Smooth muscle cell (in vitro differentiated cells): Measurements from ENCODE around the gene SLC41A3. TPM values are rescaled to one million over a fixed set of nuclear protein-coding genes. Genes with fewer than 3 reads are reported as not detected.

ENCODE experiments used
- DNase-seq: peaks from one replicate; lab custom pipeline; 2025; ENCODE audit not compliant: unreplicated experiment; lab: John Stamatoyannopoulos, UW
- H2AFZ ChIP-seq: fragments of 200-600 bp; sonication (generic); 2 replicates; pipeline ENCODE4 v1.6.0; 2016; ENCODE audit warnings: antibody characterized with exemption, low read depth, mild to moderate bottlenecking
- H3F3A ChIP-seq: fragments of 200-600 bp; sonication (generic); 2 replicates; pipeline ENCODE4 v1.6.0; 2017; ENCODE audit warnings: antibody characterized with exemption, low read depth
- H3K27ac ChIP-seq: fragments of 200-600 bp; sonication (generic); 2 replicates; pipeline ENCODE4 v1.5.1; 2016; ENCODE audit warnings: low read depth, mild to moderate bottlenecking
- H3K27me3 ChIP-seq: fragments of 200-600 bp; sonication (generic); 2 replicates; pipeline ENCODE4 v1.6.1; 2016; ENCODE audit warnings: low read depth, mild to moderate bottlenecking
- H3K36me3 ChIP-seq: fragments of 200-600 bp; sonication (generic); 2 replicates; pipeline ENCODE4 v1.5.1; 2016; ENCODE audit warnings: low read depth
- H3K4me1 ChIP-seq: fragments of 200-600 bp; sonication (generic); 2 replicates; pipeline ENCODE4 v1.5.1; 2016; ENCODE audit warnings: low read depth
- H3K4me2 ChIP-seq: fragments of 200-600 bp; sonication (generic); 2 replicates; pipeline ENCODE4 v1.6.0; 2016; ENCODE audit warnings: mild to moderate bottlenecking
- H3K4me3 ChIP-seq: fragments of 200-600 bp; sonication (generic); 2 replicates; pipeline ENCODE4 v1.5.1; 2016; ENCODE audit warnings: mild to moderate bottlenecking
- H3K79me2 ChIP-seq: fragments of 200-600 bp; sonication (generic); 2 replicates; pipeline ENCODE4 v1.6.0; 2016; ENCODE audit warnings: low read depth, mild to moderate bottlenecking
- H3K9ac ChIP-seq: fragments of 200-600 bp; sonication (generic); 2 replicates; pipeline ENCODE4 v1.6.0; 2016; ENCODE audit warnings: low read depth
- H3K9me3 ChIP-seq: fragments of 200-600 bp; sonication (generic); replicated peaks from 2 replicates; pipeline ENCODE4 v1.5.1; 2016; ENCODE audit warnings: low read depth
- H4K20me1 ChIP-seq: fragments of 200-600 bp; sonication (generic); 2 replicates; pipeline ENCODE4 v1.6.0; 2016; ENCODE audit warnings: low read depth
- CTCF ChIP-seq: fragments of 200-600 bp; sonication (generic); IDR thresholded peaks from 2 replicates; pipeline ENCODE4 v1.5.1; 2017; ENCODE audit warnings: borderline replicate concordance, mild to moderate bottlenecking, antibody characterized with exemption; ENCODE audit not compliant: insufficient read depth, poor library complexity, severe bottlenecking
- WGBS: methylation state at CpG from one replicate; pipeline ENCODE4 v1.1.7; 2016; ENCODE audit warnings: low lambda C conversion rate; 5-methylcytosine and 5-hydroxymethylcytosine counted together
- polyA plus RNA-seq: library from polyadenylated mRNA; unstranded; fragments of >200 nt; fragmentation: Nextera tagmentation; extraction: Ambion mirVana; gene quantifications from 2 replicates; pipeline ENCODE4 v1.2.1, GENCODE V29; 2016
- total RNA-seq: library from RNA; depleted of rRNA; stranded (reverse); fragments of >200 nt; gene quantifications from 2 replicates; pipeline ENCODE4 v1.2.3, GENCODE V29; 2014

The SLC41A3 gene
- total and polyA plus RNA-seq, 2 experiments from 2014 or later = 20.7 to 23.9 TPM

- no peak overlapping the region for H3K4me3 ChIP-seq
- H3F3A ChIP-seq = no peaks in the 10 kb centered on the region
- H3K27ac ChIP-seq = no peak overlapping the region
- H3K79me2 ChIP-seq = no peaks in the 10 kb centered on the region
- no peak overlapping the region for H3K9ac ChIP-seq
- peaks cover 6% of the 10 kb centered on the region for H3K9me3 ChIP-seq
- H4K20me1 ChIP-seq = no peaks in the 10 kb centered on the region
- WGBS = 77% methylated on average over 4 of the region's 4 CpGs
- no peak for TF ChIP-seq CTCF
- no peak overlapping the region for H2AFZ ChIP-seq
- H3K4me1 ChIP-seq = peaks cover 5% of the 10 kb centered on the region
- H3K27me3 ChIP-seq = no peaks in the 10 kb centered on the region
- DNase-seq = no peak
- H3K4me2 ChIP-seq = no peak overlapping the region
- peaks cover under 1% of the 10 kb centered on the region for H3K36me3 ChIP-seq
Observed at GRCh38 chr3:126078866-126079265, 5.1 kb downstream of the SLC41A3 start.

- H3K9me3 ChIP-seq = peaks cover 6% of the 10 kb centered on the region
- no peak for TF ChIP-seq CTCF
- H3K9ac ChIP-seq = no peak overlapping the region
- H3K4me2 ChIP-seq = no peak overlapping the region
- WGBS = 98% methylated on average over 11 of the region's 11 CpGs
- H3K4me1 ChIP-seq = no peaks in the 10 kb centered on the region
- H3K36me3 ChIP-seq = peaks cover 4% of the 10 kb centered on the region
- no peaks in the 10 kb centered on the region for H3K27me3 ChIP-seq
- no peaks in the 10 kb centered on the region for H4K20me1 ChIP-seq
- H3K4me3 ChIP-seq = no peak overlapping the region
- no peak overlapping the region for H3K27ac ChIP-seq
- no peak overlapping the region for H2AFZ ChIP-seq
- H3F3A ChIP-seq = no peaks in the 10 kb centered on the region
- no peaks in the 10 kb centered on the region for H3K79me2 ChIP-seq
- DNase-seq = no peak
Observed at GRCh38 chr3:126077754-126078153, 6.2 kb downstream of the SLC41A3 start.

GRCh38 chr3:126076140-126076539 lies 7.8 kb downstream of the SLC41A3 start:
- DNase-seq = no peak
- H3K9me3 ChIP-seq = peaks cover 6% of the 10 kb centered on the region
- H4K20me1 ChIP-seq = no peaks in the 10 kb centered on the region
- H3K36me3 ChIP-seq = peaks cover 4% of the 10 kb centered on the region
- no peak overlapping the region for H3K27ac ChIP-seq
- no peak overlapping the region for H3K9ac ChIP-seq
- no peaks in the 10 kb centered on the region for H3K4me1 ChIP-seq
- no peaks in the 10 kb centered on the region for H3K79me2 ChIP-seq
- H3K27me3 ChIP-seq = no peaks in the 10 kb centered on the region
- TF ChIP-seq CTCF = no peak
- no peaks in the 10 kb centered on the region for H3F3A ChIP-seq
- H3K4me2 ChIP-seq = no peak overlapping the region
- H3K4me3 ChIP-seq = no peak overlapping the region
- no peak overlapping the region for H2AFZ ChIP-seq

- no peaks in the 10 kb centered on the region for H3K79me2 ChIP-seq
- no peak for TF ChIP-seq CTCF
- H3K36me3 ChIP-seq = peaks cover 4% of the 10 kb centered on the region
- H3K27me3 ChIP-seq = no peaks in the 10 kb centered on the region
- WGBS = 89% methylated on average over 10 of the region's 10 CpGs
- no peak for DNase-seq
- no peaks in the 10 kb centered on the region for H4K20me1 ChIP-seq
- no peak overlapping the region for H3K4me3 ChIP-seq
- no peaks in the 10 kb centered on the region for H3F3A ChIP-seq
- H3K4me2 ChIP-seq = no peak overlapping the region
- no peak overlapping the region for H3K27ac ChIP-seq
- H3K9me3 ChIP-seq = peaks cover 6% of the 10 kb centered on the region
- H2AFZ ChIP-seq = no peak overlapping the region
- H3K4me1 ChIP-seq = no peaks in the 10 kb centered on the region
- no peak overlapping the region for H3K9ac ChIP-seq
Observed at GRCh38 chr3:126070146-126070545, 13.8 kb downstream of the SLC41A3 start.
